Dermis blood vessel endothelial cell (primary cell): Measurements from ENCODE around the gene NRG2. TPM values are rescaled to one million over a fixed set of nuclear protein-coding genes. Genes with fewer than 3 reads are reported as not detected.
A peak's percentile ranks its signal among the peaks of the same experiment; 100 is the strongest.

ENCODE experiments used
- DNase-seq: peaks from one replicate; pipeline ENCODE4 v3.0.0; 2010
- total RNA-seq: library from RNA; depleted of rRNA; stranded (reverse); fragments of >200 nt; gene quantifications from 2 replicates; pipeline ENCODE4 v1.2.3, GENCODE V29; 2014

Gene NRG2
- total RNA-seq, 1 donor from 2014 or later = 0.51 TPM

GRCh38 chr5:140005145-140005591, 37.9 kb downstream of the NRG2 start:
- DNase-seq = no peak

- DNase-seq = no peak
These were observed 38.9 kb downstream of the NRG2 start for GRCh38 chr5:140004174-140004573.

- no peak for DNase-seq
These were observed 39.6 kb downstream of the NRG2 start for GRCh38 chr5:140003519-140003918.

- DNase-seq = no peak
These were observed 42.8 kb downstream of the NRG2 start for GRCh38 chr5:140000332-140000731.

- DNase-seq = no peak
These were observed 44.3 kb downstream of the NRG2 start for GRCh38 chr5:139998837-139999236.

- DNase-seq = no peak
These were observed 45.8 kb downstream of the NRG2 start for GRCh38 chr5:139997276-139997675.

- DNase-seq = no peak
These were observed 47.2 kb downstream of the NRG2 start for GRCh38 chr5:139995929-139996328.

GRCh38 chr5:139994234-139994633, 48.9 kb downstream of the NRG2 start:
- DNase-seq = no peak

GRCh38 chr5:139985733-139986132, 57.4 kb downstream of the NRG2 start:
- peak; percentile 69 for DNase-seq

GRCh38 chr5:139985290-139985689, 57.8 kb downstream of the NRG2 start:
- DNase-seq = no peak

- no peak for DNase-seq
These were observed 58.3 kb downstream of the NRG2 start for GRCh38 chr5:139984816-139985215.

- no peak for DNase-seq
These were observed 60.2 kb downstream of the NRG2 start for GRCh38 chr5:139982975-139983240.

- DNase-seq = peak; percentile 62
These were observed 60.7 kb downstream of the NRG2 start for GRCh38 chr5:139982157-139982974.

GRCh38 chr5:139980765-139981164, 62.3 kb downstream of the NRG2 start:
- DNase-seq = no peak

GRCh38 chr5:139979943-139980342, 63.2 kb downstream of the NRG2 start:
- DNase-seq = no peak

- DNase-seq = no peak
These were observed 63.6 kb downstream of the NRG2 start for GRCh38 chr5:139979518-139979917.

- DNase-seq = no peak
These were observed 66.4 kb downstream of the NRG2 start for GRCh38 chr5:139976703-139977102.

- DNase-seq = no peak
These were observed 67.2 kb downstream of the NRG2 start for GRCh38 chr5:139975942-139976341.

GRCh38 chr5:139975306-139975705, 67.8 kb downstream of the NRG2 start:
- no peak for DNase-seq

- DNase-seq = no peak
These were observed 68.4 kb downstream of the NRG2 start for GRCh38 chr5:139974661-139975060.

GRCh38 chr5:139971202-139971725, 71.8 kb downstream of the NRG2 start:
- DNase-seq = no peak

- no peak for DNase-seq
These were observed 73.8 kb downstream of the NRG2 start for GRCh38 chr5:139969318-139969717.

- peak; percentile 90 for DNase-seq
These were observed 74.4 kb downstream of the NRG2 start for GRCh38 chr5:139968547-139969261.

- no peak for DNase-seq
These were observed 75.7 kb downstream of the NRG2 start for GRCh38 chr5:139967353-139967752.
